ENCODE measurements around the gene LRP1.

- TF ChIP-seq, protein P1, sequence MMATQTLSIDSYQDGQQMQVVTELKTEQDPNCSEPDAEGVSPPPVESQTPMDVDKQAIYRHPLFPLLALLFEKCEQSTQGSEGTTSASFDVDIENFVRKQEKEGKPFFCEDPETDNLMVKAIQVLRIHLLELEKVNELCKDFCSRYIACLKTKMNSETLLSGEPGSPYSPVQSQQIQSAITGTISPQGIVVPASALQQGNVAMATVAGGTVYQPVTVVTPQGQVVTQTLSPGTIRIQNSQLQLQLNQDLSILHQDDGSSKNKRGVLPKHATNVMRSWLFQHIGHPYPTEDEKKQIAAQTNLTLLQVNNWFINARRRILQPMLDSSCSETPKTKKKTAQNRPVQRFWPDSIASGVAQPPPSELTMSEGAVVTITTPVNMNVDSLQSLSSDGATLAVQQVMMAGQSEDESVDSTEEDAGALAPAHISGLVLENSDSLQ (IDR thresholded peaks at IDR 0.05) = no peak
- TF ChIP-seq FOXM1 (IDR thresholded peaks at IDR 0.05; ENCODE audit: borderline replicate concordance) = no peak
- no peak for TF ChIP-seq HDGF (IDR thresholded peaks at IDR 0.05; ENCODE audit: borderline replicate concordance)
- no peak for TF ChIP-seq FOXA1 (IDR thresholded peaks at IDR 0.05)
- TF ChIP-seq ARNT (IDR thresholded peaks at IDR 0.05) = no peak
- no peak for TF ChIP-seq SP1 (IDR thresholded peaks at IDR 0.05)
- TF ChIP-seq TARDBP (IDR thresholded peaks at IDR 0.05) = no peak
- no peak for TF ChIP-seq LEF1 (IDR thresholded peaks at IDR 0.05; ENCODE audit: borderline replicate concordance)
- TF ChIP-seq CTBP1 (IDR thresholded peaks at IDR 0.05; ENCODE audit: borderline replicate concordance) = no peak
- no peak for TF ChIP-seq NFRKB (IDR thresholded peaks at IDR 0.05)
Measured at GRCh38 chr12:57203791-57204190, 75.5 kb downstream of the LRP1 start.

Measured in HEK293T (cell line).